HepG2 (cell line): Measurements from ENCODE around the gene PSRC1. TPM values are rescaled to one million over a fixed set of nuclear protein-coding genes. Genes with fewer than 3 reads are reported as not detected.

Experiments
- GABPA ChIP-seq, 2 experiments: IDR thresholded peaks; 2 replicates each; pipeline ENCODE4 v1.6.1; 2011 to 2016; ENCODE audit warnings: low read depth in 2 of 2, low read length in 1 of 2, missing biosample characterization in 1 of 2, missing genetic modification characterization in 1 of 2
- HBP1 ChIP-seq: IDR thresholded peaks from 2 replicates; pipeline ENCODE4 v1.6.1; 2016; ENCODE audit warnings: low read depth, control low read depth
- HDAC1 ChIP-seq: sonication (generic); formaldehyde crosslinking; IDR thresholded peaks from 2 replicates; pipeline ENCODE4 v1.5.1; 2020; ENCODE audit warnings: mild to moderate bottlenecking, missing genetic modification reagents
- ISX ChIP-seq: sonication (generic); formaldehyde crosslinking; conservative IDR thresholded peaks from 2 replicates; pipeline ENCODE4 v1.5.0; 2020; ENCODE audit warnings: missing genetic modification reagents
- NCOR1 ChIP-seq: fragments of 200-600 bp; sonication (generic); IDR thresholded peaks from 2 replicates; pipeline ENCODE4 v1.7.0; 2017; ENCODE audit warnings: antibody characterized with exemption, low read length, borderline replicate concordance
- PLSCR1 ChIP-seq: sonication (generic); formaldehyde crosslinking; IDR thresholded peaks from 2 replicates; pipeline ENCODE4 v1.5.0; 2020; ENCODE audit warnings: missing genetic modification reagents, mild to moderate bottlenecking, borderline replicate concordance
- SALL1 ChIP-seq: sonication (generic); formaldehyde crosslinking; IDR thresholded peaks from 2 replicates; pipeline ENCODE4 v1.8.0; 2022; ENCODE audit warnings: mild to moderate bottlenecking, missing genetic modification reagents
- SIN3B ChIP-seq: fragments of 150-350 bp; IDR thresholded peaks from 2 replicates; pipeline ENCODE4 v1.6.1; 2014; ENCODE audit warnings: low read length
- SIX1 ChIP-seq: sonication (generic); formaldehyde crosslinking; IDR thresholded peaks from 2 replicates; pipeline ENCODE4 v1.4.0; 2020; ENCODE audit warnings: missing genetic modification reagents, borderline replicate concordance
- SMYD3 ChIP-seq: sonication (generic); formaldehyde crosslinking; IDR thresholded peaks from 2 replicates; pipeline ENCODE4 v1.8.1; 2023; ENCODE audit warnings: mild to moderate bottlenecking, missing genetic modification reagents
- TBX3 ChIP-seq: fragments of 450-650 bp; IDR thresholded peaks from 2 replicates; pipeline ENCODE4 v1.6.1; 2017; ENCODE audit warnings: antibody characterized with exemption, mild to moderate bottlenecking, inconsistent platforms, borderline replicate concordance
- ZNF33A ChIP-seq: sonication (generic); formaldehyde crosslinking; IDR thresholded peaks from 2 replicates; pipeline ENCODE4 v1.5.1; 2020; ENCODE audit warnings: missing genetic modification reagents, mild to moderate bottlenecking, moderate library complexity, borderline replicate concordance
- ZNF383 ChIP-seq: sonication (generic); formaldehyde crosslinking; IDR thresholded peaks from 2 replicates; pipeline ENCODE4 v1.4.0; 2020; ENCODE audit warnings: missing genetic modification reagents, mild to moderate bottlenecking, borderline replicate concordance
- ZNF432 ChIP-seq: sonication (generic); formaldehyde crosslinking; IDR thresholded peaks from 2 replicates; pipeline ENCODE4 v1.5.0; 2020; ENCODE audit warnings: missing genetic modification reagents, mild to moderate bottlenecking, borderline replicate concordance
- ZNF580 ChIP-seq: IDR thresholded peaks from 2 replicates; pipeline ENCODE4 v1.6.1; 2016; ENCODE audit warnings: low read depth, borderline replicate concordance
- ZNF629 ChIP-seq: sonication (generic); formaldehyde crosslinking; conservative IDR thresholded peaks from 2 replicates; pipeline ENCODE4 v1.5.0; 2020; ENCODE audit warnings: missing genetic modification reagents
- ZNF839 ChIP-seq: sonication (generic); formaldehyde crosslinking; IDR thresholded peaks from 2 replicates; pipeline ENCODE4 v1.4.0; 2020; ENCODE audit warnings: missing genetic modification reagents, mild to moderate bottlenecking, borderline replicate concordance
- ZSCAN21 ChIP-seq: sonication (generic); formaldehyde crosslinking; IDR thresholded peaks from 2 replicates; pipeline ENCODE4 v1.8.0; 2022; ENCODE audit warnings: mild to moderate bottlenecking, missing genetic modification reagents, moderate library complexity, borderline replicate concordance
- polyA plus RNA-seq, 8 experiments: library from polyadenylated mRNA; depleted of rRNA in 3 of 8; stranded (reverse) in 7 of 8; unstranded in 1 of 8; fragments of >200 nt; fragmentation: Illumina TruSeq in 4 of 8; extraction: Trizol in 4 of 8; gene quantifications; 2 replicates each; pipeline versions ENCODE4 v1.2.1 to v1.2.3, GENCODE V29; 2011 to 2016; ENCODE audit warnings: low read depth in 4 of 8, missing spikeins in 1 of 8, mixed read lengths in 1 of 8; ENCODE audit not compliant: insufficient read depth in 1 of 8
- total RNA-seq, 5 experiments: library from RNA; depleted of rRNA; stranded (reverse); fragments of >200 nt; fragmentation: Illumina TruSeq; extraction: Trizol; gene quantifications; 2 replicates each; pipeline ENCODE4 v1.2.3, GENCODE V29; 2016; ENCODE audit warnings: low read depth in 1 of 5
- TF ChIP-seq, protein P1 (sequence below): conservative IDR thresholded peaks from 2 replicates; pipeline ENCODE4 v1.6.1; 2018; ENCODE audit warnings: missing genetic modification reagents
- TF ChIP-seq, protein P2 (sequence below): sonication (generic); formaldehyde crosslinking; IDR thresholded peaks from 2 replicates; pipeline ENCODE4 v1.4.0; 2020; ENCODE audit warnings: mild to moderate bottlenecking, low read depth, missing genetic modification reagents
- TF ChIP-seq, protein P3 (sequence below): IDR thresholded peaks from 2 replicates; pipeline ENCODE4 v1.6.1; 2016; ENCODE audit warnings: low read depth

The PSRC1 gene
- total and polyA plus RNA-seq, 2 of the 13 experiments (the other 11 are each of a cell fraction or from before 2014, with no cell fraction given): 28.6 to 30.3 TPM

- TF ChIP-seq ZNF33A (CRISPR knock-in tag) (no peak), HDAC1 (CRISPR knock-in tag) (peak; percentile 66), ZNF580 (no peak), NCOR1 (peak; percentile 19; the same call in 1 of the 2 replicates), SMYD3 (CRISPR knock-in tag) (no peak), SIN3B (no peak), TBX3 (peak; percentile 44; the same call in 1 of the 2 replicates), ZNF432 (no peak), ZNF383 (no peak), ZNF839 (CRISPR knock-in tag) (no peak), ZSCAN21 (CRISPR knock-in tag) (no peak), SALL1 (CRISPR knock-in tag) (peak; percentile 84), ZNF629 (CRISPR knock-in tag) (no peak), ISX (CRISPR knock-in tag) (no peak), SIX1 (CRISPR knock-in tag) (no peak), GABPA (IDR thresholded peaks at IDR 0.05; ENCODE audit: low read depth, low read length) (no peak), GABPA (CRISPR knock-in tag; IDR thresholded peaks at IDR 0.05; ENCODE audit: low read depth) (no peak), PLSCR1 (CRISPR knock-in tag) (no peak), HBP1 (no peak)
- TF ChIP-seq, protein P1, sequence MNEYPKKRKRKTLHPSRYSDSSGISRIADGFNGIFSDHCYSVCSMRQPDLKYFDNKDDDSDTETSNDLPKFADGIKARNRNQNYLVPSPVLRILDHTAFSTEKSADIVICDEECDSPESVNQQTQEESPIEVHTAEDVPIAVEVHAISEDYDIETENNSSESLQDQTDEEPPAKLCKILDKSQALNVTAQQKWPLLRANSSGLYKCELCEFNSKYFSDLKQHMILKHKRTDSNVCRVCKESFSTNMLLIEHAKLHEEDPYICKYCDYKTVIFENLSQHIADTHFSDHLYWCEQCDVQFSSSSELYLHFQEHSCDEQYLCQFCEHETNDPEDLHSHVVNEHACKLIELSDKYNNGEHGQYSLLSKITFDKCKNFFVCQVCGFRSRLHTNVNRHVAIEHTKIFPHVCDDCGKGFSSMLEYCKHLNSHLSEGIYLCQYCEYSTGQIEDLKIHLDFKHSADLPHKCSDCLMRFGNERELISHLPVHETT (CRISPR knock-in tag): no peak; the same call in 1 of the 2 replicates
- TF ChIP-seq, protein P2, sequence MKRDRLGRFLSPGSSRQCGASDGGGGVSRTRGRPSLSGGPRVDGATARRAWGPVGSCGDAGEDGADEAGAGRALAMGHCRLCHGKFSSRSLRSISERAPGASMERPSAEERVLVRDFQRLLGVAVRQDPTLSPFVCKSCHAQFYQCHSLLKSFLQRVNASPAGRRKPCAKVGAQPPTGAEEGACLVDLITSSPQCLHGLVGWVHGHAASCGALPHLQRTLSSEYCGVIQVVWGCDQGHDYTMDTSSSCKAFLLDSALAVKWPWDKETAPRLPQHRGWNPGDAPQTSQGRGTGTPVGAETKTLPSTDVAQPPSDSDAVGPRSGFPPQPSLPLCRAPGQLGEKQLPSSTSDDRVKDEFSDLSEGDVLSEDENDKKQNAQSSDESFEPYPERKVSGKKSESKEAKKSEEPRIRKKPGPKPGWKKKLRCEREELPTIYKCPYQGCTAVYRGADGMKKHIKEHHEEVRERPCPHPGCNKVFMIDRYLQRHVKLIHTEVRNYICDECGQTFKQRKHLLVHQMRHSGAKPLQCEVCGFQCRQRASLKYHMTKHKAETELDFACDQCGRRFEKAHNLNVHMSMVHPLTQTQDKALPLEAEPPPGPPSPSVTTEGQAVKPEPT: no peak
- TF ChIP-seq, protein P3, sequence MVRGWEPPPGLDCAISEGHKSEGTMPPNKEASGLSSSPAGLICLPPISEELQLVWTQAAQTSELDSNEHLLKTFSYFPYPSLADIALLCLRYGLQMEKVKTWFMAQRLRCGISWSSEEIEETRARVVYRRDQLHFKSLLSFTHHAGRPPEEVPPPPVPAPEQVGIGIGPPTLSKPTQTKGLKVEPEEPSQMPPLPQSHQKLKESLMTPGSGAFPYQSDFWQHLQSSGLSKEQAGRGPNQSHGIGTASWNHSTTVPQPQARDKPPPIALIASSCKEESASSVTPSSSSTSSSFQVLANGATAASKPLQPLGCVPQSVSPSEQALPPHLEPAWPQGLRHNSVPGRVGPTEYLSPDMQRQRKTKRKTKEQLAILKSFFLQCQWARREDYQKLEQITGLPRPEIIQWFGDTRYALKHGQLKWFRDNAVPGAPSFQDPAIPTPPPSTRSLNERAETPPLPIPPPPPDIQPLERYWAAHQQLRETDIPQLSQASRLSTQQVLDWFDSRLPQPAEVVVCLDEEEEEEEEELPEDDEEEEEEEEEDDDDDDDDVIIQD (CRISPR knock-in tag): no peak
Observed at GRCh38 chr1:109274533-109275476, 8.1 kb downstream of the PSRC1 start (continued).
